Cortex of kidney (tissue), 1 donor: ENCODE measurements around the gene CACNA1I.

Source experiments
- DNase-seq: peaks from one replicate; lab custom pipeline; 2025; lab: John Stamatoyannopoulos, UW

Gene CACNA1I

GRCh38 chr22:39738746-39739145, 168.2 kb downstream of the CACNA1I start:
- no peak for DNase-seq
